Hematopoietic multipotent progenitor cell treated with erythropoietin and hydrocortisone succinate and interleukin-3 and kit ligand, for 8 days (in vitro differentiated cells): Measurements from ENCODE around the gene AFF3.

Source experiments
- DNase-seq: peaks from one replicate; pipeline ENCODE4 v3.0.0-alpha.2; 2015

Gene AFF3

DNA sequence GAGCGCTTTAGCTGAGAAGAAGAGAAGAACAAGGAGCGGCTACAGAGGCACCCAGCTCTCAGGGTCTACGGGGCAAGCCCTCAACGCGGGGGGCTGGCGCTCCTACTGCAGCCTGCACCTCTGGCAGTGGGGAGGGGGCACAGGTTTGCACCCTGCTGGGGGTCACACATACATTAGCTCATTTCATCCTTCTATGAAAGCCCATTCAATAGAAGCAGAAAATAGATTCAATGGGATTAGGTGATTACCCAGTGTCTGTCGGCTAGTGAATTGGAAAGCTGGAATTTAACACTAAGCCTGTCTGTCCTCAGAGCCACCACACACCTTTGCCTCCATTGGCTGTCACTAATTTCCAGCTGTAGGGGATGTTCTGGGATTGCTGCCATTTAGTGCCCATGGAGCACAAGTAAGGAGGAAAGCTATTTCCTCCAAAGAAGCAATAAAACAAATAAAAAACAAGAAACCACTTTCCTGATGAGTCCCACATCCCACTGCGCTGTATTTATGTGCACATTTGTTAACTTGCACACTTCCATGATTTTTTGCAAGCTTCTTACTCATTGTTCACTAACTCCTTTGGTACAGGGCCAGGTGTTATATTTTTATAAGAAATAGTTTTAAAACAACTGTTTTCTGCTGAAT lies 333.0 kb downstream of the AFF3 start:
- DNase-seq = no peak

DNA sequence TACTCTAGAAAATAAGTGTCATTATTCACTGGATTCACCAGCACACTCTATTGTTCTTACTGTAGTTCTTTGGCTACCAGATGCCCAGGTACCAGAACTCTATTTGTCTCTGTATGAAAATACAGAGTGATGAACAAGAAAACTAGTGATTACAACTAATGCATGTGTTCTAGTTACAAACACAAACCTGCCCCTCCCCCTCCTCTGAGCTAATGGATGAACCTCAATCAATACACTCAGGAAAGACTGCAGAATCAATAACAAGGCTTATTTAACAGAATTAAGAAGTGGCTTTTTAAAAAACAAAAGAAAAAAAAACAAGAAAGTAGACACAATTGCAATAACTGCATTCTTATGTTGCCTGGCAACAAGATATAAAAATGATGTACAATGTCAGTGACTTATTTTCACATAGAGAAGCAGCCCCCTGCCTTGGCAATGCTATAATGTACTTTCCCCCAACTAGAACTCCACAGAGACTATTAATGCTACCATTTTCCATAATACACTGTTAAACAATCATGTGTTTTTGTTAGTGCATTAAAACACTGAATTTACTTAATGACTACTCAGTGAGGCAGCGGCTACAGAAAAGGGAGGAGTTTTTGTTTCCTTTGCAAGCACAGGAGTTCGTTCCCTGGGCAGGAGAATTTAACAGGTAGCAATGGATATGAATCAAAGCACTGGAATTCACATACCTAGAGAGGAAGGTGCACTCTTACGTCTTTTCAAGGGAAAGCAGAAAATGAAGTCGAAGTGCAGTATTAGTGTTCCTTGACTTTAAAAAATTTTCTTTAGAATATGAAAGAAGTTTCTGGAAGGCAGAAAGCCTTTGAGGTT lies 333.8 kb downstream of the AFF3 start:
- DNase-seq = no peak

DNA sequence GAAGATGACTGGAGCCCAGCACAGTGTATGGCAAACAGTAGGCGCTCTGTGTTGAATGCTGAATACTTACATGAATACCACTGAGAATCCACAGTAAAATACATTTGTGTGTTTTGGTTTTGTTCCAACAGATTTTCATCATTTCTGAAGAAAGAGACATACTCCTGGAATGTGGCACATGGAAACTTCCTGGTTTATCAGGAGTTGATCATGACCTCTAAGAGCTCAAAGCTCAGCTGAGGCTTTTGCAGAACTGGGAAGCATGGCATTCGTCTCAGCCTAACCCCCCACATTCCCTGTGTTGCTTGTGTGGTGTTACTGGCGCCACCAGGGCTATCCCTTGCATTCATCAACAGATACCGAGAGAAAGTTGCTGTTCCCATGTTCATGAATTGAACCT lies 335.6 kb downstream of the AFF3 start:
- DNase-seq = no peak

DNA sequence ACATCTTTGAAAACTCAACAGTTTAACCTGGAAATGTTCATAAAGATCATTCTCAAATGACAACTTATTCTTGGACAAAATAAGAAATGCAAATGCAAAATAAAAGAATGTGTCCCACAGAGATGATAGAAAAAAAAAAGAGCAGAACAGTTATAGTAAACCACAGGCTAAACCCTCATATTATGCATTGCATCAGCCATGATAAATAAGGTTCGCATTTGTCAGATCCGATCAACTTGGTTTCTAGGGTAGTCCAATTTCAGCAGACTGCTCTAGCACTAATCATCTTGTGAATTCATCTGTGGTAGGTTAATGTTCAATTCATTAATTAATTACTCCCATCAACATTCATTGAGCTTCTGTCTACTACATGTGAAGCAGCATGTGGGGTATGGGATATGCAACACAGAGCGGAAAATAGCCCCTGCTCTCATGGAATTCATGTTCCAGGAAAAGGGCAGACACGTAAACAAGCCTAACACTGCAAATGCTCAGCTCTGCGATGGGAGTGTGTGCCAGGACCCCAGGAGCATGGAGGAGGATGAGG lies 336.4 kb downstream of the AFF3 start:
- DNase-seq = no peak

DNA sequence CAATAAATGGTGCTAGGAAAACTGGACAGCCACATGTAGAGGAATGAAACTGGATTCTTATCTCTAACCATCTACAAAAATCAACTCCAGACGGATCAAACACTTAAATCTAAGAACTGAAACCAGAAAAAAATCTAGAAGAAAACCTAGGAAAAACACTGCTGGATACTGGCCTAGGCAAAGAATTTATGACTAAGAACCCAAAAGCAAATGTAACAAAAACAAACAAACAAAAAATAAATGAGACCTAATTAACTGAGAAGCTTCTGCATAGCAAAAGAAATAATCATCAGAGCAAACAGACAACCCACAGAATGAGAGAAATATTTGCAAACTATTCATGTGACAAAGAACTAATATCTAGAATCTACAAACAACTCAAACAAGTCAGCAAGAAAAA lies 338.5 kb downstream of the AFF3 start:
- no peak for DNase-seq

DNA sequence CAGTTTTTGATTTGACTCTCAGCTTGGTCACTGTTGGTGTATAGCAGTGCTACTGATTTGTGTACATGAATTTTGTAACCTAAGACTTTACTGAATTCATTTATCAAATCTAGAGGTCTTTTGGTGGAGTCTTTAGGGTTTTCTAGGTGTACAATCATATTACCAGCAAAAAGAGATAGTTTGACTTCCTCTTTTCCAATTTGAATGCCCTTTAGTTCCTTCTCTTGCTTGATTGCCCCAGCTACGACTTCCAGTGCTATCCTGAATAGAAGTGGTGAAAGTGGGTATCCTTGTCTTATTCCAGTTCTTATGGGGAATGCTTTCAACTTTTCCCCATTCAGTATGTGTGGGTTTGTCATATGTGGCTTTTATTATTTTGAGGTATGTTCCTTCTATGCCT lies 339.7 kb downstream of the AFF3 start:
- no peak for DNase-seq

DNA sequence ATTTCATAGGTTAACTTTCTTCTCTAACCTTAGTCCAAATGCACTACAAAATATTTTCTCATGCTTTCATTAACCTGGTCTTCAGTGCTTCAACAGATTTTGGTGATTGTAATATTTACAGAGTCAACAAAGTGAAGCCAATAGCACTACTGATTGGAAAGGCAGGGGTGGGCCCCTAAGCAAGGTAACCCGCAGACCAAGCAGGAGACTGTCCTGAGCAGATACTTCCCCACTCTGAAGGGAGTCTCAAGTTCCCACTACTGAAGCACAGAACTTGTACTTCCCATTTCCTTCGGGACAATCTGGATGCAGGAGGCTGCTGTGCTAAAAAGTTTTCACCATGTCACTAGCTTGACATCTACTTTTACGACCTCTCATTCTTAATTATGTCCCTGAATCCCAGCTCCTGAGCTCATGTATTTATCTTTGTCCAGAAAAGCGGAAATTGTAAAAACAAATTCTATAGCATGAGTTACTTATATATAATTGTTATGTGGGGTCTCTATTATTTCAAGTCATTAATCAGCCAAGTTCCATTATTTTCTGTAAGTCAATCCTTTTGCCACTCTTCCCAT lies 341.0 kb downstream of the AFF3 start:
- DNase-seq = no peak

DNA sequence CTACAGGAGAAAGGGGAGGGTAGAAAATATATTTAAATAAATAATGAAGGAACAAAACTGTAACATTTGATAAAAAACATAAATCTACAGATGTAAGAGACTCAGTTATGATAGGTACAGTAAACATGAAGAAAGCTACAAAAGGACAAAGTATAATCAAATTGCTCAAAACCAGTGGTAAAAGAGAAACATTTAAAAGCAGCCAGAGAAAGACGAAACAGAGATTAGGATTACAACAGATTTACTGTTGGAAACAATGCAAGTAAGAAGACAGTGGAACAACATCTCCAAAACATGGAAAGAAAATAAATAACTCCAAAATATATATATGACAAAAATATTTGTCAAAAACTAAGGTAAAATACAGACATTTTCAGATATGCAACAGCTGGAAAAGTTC lies 344.9 kb downstream of the AFF3 start:
- DNase-seq = no peak

DNA sequence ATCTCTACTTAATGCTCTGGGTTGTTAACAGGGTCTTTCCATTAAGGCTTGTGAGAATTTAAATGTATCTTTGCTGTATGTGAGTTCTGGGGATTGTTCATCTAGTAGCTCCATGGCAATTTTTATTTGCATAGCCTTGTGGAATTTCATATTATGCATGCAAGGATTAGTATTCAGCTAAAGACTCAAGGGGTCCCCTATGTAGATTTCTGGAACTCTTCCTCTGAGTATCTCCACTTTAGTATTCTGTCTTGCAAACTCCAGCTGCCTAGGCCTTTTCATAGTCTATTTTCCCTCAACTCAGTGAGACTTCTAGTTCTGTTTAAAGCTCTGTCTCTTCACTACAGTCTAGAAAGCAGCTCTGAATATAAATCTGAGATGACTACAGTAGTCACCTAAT lies 348.0 kb downstream of the AFF3 start:
- no peak for DNase-seq

DNA sequence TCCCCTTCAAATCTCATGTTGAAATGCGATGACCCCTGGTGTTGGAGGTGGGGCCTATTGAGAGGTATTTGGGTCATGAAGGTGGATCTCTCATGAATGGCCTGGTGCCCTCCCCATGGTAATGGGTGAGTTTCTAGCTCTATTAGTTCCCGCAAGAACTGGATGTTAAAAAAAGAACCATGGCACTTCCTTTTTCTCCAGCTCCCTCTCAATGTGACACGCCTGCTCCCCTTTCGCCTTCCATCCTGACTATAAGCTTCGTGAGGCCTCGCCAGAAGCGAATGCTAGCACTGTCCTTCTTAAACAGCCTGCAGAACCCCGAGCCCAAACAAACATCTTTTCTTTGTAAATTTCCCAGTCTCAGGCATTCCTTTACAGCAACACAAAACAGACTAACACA lies 349.4 kb downstream of the AFF3 start:
- DNase-seq = no peak

DNA sequence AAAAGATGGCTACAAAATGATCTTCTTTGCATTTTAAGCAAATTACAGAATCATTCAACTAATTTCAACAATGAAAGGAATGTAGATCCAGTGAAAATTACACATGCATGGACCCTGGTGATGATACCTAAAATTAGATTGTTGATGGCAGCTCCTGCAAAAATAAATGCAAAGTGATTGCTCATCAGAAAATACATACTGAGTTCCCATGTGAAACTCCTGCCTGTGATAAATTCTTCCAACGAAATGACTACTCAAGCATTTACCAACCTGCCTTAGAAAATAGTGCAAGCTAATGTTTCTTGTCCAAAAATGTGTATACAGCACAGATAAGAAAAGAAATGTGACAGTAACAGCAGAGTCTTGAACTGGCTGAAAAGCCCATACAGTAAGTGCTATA lies 352.5 kb downstream of the AFF3 start:
- DNase-seq = no peak

DNA sequence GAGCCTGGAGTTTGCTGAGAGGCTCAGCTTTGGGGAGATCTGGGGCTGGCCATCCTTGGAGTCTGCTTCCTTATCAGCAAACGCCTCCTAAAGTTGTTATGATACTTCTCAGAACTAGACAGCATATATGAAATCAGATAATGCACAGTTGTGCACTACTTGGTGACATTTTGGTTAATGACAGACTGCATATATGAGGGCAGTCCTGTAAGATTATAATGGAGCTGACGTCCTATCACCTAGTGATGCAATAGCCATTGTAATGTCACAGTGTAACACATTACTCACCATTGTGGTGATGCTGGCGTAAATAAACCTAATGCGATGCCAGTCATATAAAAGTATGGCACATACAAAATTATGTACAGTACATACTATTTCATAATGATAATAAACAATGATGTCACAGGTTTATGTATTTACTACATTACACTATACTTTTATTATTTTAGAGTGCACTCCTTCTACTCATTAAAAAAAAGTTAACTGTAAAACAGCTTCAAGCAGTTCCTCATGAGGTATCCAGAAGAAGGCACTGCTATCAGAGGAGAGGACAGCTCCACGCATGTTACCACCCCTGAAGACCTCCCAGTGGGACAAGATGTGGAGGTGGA lies 354.5 kb downstream of the AFF3 start:
- no peak for DNase-seq

DNA sequence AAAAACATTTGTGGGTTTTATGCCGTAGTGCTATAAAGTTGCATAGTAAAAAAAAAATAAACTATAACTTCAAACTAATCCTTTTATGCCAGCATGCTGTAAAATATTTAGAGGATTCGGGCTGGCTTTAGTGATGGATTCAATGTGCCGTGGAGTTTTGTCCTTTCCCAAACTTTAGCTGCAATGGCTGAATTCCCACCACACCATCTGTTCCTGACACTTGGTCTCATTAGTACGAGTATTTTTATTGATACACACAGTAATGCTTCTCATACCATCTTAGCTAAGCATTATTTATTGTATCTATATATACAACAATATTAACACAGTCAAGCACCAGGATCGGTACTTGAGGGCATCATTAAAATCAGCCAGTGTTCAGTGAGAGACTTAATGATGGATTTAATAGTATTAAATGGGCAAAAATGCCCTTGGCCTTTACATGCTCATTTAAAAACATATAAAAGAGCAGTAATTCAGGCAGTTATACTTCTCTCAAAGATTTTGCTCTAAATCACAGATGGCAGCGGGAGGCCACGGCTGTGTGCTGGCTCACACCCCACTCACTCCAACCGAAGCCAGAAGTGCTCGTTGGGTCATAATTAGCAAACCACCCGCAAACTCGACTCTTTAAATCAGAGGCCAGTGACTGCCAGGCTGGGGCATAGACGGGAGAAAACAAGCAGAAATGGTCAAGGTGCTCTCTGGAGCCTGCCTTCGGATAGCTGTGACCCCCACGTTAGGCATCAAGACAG lies 355.6 kb downstream of the AFF3 start:
- DNase-seq = no peak

DNA sequence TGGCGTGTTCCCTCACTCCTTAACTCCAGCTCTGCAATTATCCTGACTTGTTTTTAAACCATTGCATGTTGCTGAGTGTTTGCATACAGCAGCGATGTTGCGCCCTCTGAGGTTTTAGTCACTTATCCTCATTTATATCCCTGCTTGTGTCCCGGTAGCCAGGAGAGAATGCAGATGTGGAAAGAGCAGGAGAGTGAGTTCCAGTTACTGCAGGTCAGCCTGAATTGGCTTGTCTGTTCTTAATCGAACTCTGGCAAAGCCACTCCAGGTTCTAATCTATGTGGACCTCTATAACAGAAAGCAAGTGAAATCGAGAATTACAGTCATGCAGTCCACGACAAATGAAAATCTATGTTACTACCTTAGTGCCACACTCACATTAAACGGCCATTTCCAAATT lies 357.4 kb downstream of the AFF3 start:
- no peak for DNase-seq

DNA sequence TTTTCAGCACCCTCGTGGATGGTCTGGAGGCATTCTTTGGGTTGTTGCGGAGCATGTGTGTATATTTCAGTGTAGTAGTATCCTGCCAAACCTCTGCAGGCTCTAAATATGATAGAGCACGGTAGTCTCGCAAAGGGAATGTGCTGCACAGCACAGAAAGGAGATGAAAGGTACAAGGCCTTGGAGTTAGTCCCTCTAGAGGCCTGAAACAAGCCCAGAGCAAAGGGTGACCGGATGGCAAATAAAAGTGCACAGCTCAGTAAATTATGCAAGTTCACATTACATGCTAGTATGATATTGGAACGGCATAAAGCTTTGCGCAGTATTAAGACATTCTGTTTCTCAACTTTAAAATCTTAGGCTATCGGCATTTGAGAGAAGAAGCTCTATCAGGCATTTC lies 358.1 kb downstream of the AFF3 start:
- no peak for DNase-seq

DNA sequence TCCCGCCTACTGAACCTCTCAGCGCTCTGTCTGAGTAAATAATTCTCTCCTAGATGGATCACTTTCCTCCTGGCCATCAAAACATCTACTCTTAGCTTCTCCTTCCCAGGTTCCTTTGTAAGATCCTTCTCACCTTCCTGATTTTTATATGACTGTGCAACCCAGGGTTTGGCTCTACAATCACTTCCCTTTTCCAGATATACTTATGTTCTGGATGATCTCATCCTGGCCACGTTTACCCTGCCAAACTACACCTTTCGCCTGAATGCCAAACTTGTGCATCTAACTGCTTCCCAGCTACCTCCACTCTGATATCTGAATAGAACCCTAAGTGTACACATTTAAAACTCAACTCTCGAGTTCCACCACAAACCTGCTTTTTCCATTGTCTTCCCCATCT lies 362.1 kb downstream of the AFF3 start:
- DNase-seq = no peak

DNA sequence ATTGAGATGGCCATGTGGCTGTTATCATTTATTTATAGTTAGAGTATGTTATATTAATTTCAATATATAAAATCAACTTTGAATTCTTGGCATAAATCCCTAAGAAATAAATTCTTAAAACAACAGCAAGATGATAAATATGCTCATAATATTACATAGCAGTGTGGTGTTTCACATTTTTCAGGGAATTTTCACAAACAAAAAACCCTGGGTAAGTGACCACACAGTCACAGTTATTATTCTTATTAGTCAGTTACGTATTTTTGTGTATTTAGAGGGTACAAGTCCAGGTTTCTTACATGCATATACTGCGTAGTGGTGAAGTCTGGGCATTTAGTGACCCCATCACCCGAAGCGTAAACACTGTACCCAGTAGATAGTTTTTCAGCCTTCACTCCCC lies 363.1 kb downstream of the AFF3 start:
- no peak for DNase-seq

DNA sequence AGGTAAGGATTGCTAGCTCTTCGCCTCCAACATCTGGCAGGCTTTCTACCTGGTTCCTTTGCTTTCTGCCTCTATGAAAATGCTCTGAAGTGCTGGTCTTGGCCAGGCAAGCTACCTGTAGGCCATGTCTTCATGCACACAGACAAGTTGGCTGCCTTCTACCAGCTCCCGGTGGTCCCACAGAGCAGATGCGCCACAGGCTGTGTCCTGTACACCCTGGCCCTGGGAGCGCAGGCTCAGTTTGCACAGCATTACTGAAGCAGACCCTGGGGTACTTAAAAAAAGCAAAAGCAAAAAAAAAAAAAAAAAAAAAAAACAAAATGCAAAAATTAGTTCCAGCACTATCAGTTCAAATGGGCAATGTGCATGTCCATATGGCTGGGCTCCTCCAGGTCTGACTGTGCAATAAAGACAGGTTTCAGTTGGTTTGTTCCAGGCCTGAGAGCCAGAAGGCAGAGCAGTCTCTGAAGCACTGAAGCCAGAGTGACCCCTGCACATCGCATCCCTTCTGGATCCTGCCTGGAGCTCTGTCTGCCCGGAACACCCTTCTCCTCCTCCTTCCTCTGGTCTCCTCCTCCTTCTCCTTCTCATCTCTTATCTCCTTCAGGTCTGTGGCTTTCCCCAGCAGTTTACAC lies 364.6 kb downstream of the AFF3 start:
- DNase-seq = no peak

DNA sequence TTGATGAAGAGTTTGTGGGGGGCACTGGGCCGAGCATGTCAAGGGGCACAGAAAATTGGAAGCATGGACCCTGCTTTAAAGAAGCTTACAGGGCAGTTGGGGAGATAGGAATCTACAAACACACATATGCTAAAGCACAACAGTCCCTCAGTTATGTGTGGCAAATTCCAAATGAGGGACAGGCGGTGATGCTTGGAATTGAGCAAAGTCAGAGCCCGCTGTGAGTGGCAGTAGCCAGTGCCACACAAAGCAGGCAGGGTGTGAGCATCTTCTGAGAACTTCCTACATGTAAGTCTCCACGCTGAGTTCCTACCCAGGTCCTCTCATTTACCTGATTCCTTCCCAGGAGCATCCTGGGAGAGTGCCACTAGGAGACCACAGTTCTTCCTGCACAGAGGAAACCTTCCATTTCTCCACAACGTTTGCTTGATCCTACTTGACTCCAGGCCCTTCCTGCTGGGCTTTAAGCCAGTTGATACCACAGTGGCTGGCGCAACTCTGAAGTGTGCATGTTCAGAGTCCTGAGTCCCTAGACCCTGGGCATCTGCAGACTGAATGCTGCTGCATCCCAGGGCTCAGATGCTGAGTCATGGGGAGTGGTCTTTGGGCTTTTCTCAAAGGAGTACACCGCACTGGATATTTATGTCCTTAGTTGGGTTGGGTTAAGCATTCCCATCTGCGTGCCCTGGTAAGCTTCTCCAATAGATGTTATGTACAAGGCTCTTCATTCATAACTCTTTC lies 365.3 kb downstream of the AFF3 start:
- DNase-seq = no peak

DNA sequence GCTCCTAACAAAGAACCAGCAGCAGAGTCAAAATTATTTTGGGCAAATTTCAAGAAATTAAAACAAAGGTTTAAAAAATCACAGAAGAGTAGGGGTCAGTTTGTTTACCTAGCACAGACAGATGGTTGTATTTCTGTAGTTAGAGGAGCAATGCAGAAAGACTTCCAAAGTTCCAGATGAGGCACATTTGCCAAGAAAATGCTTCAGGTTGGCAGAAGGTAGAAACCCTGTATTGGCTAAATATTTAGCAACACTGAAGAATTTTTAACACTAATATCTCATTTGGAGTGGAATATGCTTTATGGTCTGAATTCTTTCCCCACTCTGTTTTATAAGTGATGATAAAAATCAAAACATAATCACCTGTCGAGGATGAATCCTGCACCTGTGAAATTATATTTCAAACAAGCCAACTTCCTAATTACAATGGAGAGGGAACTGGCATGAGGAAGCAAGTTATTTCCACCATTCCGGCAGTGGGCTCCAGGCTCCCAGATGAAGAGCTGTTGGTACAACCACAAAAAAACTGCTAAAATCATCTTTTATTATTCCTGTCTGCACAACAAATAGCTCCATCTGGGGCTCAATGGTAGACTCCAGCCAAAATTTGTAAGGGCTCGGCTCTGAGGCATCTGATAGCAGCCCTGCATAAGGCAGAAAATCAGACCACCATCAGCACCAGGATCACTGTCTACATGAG lies 366.0 kb downstream of the AFF3 start:
- DNase-seq = no peak

DNA sequence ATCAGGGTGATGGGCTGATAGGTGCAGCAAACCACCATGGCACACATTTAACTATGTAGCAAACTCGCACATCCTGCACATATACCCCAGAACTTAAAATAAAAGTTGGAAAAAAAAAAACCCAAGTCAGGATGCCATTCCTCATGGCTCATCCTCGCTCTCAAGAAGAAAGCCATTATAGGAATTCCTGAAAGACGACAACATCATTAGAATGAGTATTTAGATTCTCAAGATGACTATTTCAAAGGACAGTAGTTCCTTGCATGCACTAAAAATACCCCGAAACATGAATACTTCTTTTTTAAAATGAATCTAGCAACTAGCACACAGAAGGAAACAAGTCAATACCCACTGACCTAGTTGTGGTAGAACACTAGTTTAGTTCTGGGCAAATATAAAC lies 366.8 kb downstream of the AFF3 start:
- no peak for DNase-seq
